ENCODE results near the gene PTPA.
"Not testable (repeated sequence)": the region's sequence is repeated elsewhere in the genome, so short reads cannot be mapped to it uniquely, and the experiment has no call there.

PTPA gene

DNA sequence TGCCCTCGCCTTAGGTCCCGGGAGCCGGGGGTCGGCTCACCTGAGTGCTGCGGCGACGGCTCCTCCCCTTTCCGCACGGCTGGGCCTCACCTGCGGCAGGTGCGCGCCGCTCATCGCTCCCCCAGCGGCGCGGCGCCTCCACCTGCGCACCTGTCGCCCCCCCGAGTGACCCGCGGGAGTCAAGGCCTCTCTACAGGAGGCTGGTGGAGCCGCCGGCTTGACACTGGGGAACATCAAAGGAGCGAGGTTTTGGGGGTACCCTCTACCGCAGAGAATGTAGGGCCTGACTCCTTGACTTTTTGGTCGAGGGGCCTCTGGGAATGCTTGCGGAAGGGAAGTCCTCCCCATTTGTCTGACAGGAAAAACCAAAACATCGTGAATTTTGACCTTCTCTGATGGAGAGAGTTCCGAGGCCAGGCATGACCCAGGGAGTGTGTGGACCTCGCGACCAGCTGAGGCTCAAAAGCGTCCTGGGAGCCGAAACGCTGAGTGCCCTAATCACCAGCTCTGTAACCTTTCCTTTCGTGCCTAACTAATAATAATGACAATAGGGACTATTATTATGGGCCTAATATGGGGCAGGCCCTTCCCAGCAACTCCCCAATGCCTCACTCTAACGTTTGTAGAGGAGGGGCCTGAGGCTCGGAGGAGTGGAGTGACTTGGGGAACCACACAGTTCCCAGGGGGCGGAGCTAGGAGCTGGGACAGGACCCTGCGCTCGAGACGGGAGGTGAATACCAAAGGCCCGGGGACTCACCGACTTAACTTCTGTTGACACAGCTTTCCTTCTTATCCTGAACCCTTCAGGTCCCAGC is 67.6 kb downstream of the PTPA start:
- no peak for DNase-seq

DNA sequence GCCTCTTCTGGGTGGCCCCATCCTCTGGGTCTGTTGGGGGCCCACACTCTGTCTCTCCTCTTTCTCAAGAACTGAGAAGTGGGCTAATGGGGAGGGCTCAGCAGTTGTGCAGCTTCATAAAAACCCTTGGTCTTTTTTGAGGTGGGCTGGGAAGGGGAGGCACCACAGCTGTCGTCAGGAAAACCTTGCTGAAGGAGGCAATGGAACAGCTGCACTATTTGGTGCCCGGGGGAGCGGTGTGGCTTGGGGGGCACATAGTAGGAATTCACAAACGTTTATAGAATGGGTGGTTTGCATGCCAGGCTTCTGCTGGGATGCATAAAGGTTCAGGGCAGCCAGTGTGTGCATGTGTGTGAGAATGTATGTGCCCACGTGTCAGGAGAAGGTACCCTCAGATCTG is 70.0 kb downstream of the PTPA start:
- DNase-seq = no peak

DNA sequence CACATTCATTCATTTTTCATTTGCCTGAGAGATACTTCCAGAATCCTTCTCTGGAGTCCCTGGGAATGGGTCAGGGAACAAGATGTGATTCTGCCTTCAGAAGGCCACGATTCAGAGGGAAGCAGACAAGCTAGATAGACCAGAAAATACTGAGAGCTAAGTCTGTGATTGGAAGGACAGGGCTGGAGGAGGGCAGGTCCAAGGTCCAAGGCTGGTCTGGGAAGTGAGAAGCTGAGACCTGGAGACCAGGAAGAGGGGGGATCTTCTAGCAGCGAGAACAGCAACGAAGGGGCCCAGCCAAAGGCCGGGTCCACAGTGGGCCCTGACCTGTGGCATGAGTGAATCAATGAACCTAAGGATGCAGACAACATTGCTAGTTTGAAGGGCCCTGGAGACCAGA is 70.9 kb downstream of the PTPA start:
- DNase-seq = no peak

DNA sequence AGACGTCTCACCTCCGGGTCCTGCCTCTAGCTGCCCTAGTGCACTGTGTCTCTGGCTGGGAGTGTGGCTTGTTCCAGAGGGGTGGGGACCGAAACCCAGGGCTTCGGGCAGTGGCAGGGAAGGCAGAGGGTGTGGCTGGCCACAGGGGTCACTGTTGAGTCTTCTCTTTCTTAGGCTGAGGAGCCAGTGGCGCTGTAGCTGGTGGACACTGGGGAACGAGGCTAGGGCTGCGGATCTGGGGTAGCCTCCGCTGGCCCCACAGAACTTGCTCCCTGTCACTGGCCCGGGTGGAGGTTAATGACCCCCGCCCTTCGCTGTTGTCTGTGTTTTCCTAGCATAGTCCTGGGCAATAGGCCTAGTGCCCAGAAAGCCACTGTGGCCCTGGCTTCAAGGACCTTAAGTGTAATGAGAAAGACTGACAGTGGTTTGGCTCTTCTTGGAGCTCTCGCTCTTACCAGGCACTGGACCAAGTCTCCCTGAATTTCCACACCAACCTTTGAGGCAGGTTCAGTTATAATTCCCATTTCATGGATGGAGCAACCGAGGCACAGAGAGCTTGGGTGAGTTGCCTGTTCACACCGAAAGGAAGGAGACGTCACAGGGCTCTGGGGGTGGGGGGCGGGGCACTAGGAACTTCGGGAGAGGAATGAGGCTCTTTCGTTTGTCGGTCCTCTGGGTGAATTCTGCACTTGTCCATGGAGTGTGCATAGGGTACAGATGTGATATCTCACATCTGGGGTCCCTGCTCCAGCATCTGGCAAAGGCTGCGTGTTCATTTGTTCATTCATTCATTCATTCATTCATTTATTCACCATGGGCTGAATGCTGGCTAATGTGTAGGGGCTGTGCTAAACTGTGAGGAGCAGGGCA is 71.6 kb downstream of the PTPA start:
- DNase-seq = peak in 1 of 2 experiments; percentile 16

DNA sequence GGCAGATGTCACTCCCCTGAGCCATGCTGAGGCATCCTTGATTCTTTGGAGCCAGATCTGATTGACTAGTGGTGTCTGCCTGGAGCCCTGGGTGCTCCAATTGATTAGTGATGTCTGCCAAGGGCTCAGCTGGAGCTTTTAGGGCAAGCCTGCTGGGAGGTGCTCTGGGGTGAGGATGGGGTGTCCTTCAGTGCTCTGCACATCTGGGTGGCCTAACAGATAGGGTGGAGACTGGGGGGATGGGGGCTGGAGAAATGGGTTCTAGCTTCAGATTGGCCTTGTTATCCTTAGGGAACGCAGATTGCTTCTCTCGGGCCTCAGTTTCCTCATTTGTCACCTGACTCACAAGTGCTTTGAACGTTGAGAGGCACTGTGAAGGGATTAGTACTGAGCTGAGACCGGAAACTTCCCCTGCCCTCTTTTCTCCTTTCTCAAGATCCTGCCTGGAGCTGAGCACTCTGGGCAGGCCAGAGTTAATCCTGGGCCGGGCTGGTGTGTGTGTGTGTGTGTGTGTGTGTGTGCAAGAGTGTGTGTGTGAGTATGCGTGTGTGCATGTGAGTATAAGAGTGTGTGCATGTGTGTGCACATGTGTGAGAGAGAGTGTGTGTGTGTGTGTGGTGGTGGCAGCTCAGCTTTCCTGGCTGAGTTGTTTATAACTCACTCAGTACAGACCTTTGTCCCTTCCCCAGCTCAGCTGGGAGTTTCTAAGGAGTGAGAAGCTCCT is 72.4 kb downstream of the PTPA start:
- no peak for DNase-seq

DNA sequence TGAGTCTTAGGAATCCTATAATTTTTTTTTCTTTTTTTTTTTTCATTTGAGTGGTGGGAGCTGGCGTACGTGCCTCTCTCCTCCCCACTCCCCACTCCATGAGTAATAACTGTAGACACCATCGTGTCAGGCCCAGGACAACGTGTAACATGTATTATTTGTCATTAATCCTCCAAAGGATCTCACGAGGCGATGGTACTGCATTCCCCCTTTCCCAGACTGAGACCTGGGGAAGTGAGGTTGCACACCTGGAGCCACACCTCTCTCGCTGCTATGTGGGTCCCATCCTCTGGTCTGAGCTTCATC is 73.0 kb downstream of the PTPA start:
- no peak for DNase-seq

DNA sequence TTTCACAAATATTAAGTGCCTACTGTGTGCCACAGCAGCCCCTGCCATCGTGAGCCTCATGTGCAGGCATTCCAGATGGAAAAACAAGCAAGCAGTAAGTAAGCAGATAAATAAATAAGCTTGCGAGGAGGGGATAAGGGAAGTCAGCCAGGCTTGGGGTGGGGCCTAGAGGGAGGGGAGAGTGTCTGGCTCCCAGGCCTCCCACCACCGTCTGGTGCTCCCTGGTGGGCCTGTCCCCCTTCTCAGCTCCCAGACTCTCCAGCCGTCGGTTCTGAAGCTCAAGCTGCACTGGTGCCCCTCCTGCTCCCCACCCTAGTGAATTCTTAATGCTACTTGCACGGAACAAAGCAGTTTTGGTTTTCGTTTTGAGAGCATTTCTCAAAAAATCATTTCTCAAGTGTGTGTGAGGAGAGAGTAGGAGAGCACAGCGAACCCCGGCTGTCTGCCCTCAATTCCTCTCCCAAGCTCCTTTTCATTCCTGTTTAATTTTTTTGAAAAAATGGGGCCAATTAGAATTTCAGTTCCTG is 73.4 kb downstream of the PTPA start:
- no peak for DNase-seq

DNA sequence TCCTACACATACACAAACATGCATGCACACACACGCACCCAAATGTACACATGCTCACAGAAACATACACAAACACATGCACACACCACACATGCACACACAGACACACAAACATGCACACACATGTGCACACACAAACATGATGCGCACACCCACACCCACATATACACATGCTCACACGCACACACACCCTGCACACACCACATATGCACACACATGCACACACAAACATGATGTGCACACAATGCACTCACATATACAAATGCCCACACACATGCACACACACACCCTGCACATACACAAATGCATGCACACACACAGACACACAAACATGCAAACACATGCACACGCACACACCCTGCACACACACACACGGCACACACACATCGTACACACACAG is 74.2 kb downstream of the PTPA start:
- DNase-seq = no peak

DNA sequence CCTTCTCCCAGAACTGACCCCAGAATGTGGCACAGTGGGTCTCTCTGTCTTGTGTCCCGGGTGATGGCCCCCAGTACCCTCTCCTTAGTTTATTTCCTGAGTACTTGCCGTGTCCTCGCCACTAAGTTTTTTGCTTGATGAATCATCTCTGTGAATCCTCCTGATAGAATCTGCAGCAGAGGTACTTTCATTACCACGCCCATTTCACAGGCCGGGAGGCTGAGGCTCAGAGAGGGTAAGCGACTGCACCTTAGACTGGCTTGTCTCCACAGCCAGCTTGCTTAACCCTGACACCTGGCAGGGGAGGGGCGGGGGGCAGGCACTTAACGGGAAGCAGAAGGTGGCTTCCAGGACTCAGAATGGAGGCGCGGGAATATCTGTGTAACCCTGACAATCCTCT is 74.8 kb downstream of the PTPA start:
- no peak for DNase-seq

DNA sequence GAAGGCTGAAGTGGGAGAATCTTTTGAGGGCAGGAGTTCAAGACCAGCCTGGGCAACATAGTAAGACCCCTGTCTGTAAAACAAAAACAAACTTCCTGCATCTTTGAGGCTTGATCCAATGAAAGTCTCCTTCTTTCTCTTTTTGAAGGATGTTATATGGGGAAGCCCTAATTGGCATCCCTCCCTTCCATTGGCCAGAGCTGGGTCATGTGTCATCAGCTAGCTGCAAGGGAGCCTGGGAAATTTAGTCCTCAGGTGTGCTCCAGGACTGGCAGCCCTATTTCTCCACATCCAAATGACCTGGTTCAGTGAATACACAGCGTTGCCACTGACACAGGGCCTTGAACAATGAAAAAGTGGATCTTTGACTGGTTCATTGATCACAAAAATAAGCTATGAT is 75.8 kb downstream of the PTPA start:
- DNase-seq = no peak

DNA sequence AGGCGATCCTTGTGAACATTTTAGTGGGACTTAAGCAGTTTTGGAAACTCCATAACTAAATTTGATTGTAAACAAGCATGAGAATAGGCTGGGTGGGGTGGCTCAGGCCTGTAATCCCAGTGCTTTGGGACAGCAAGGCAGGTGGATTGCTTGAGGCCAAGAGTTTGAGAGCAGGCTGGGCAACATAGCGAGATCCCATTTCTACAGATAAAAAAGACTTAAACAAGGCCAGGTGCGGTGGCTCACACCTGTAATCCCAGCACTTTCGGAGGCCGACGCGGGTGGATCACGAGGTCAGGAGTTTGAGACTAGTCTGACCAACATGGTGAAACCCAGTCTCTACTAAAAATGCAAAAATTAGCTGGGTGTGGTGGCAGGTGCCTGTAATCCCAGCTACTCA is 78.8 kb downstream of the PTPA start:
- not testable (repeated sequence) for DNase-seq

DNA sequence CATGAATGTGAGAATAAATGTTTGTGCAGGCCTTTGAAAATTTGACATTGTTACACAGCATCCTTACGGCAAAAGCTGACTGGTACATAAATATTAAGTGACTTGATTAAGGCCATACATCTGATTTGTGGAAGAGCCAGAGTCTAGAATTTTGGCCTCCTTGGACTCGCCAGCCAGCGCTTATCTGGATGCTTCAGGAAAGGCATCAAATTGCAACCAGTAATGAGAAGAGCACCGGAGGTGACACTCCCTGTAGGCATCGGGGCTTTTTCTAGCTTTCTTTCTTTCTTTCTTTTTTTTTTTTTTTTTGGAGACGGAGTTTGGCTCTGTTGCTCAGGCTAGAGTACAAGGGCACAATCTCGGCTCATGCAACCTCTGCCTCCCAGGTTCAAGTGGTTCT is 80.0 kb downstream of the PTPA start:
- no peak for DNase-seq

DNA sequence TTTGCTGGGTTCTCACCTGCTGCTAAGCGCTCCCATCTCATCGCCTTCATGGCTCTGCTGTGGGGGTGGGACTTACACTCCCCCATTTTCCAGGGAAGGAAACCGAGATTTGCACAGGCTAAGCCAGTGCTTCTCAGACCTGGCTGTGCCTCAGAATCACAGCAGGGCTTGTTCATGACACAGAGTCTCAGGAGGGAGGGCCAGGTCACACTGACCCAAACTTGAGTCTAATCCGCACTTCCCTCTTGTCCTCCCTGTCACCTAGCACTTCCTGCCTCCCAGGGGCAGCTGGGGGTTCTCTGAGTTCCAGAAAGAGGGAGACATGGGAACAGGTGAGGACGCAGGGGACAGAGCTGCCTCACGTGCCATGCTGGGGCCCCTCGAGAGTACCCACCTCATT is 82.4 kb downstream of the PTPA start:
- no peak for DNase-seq

DNA sequence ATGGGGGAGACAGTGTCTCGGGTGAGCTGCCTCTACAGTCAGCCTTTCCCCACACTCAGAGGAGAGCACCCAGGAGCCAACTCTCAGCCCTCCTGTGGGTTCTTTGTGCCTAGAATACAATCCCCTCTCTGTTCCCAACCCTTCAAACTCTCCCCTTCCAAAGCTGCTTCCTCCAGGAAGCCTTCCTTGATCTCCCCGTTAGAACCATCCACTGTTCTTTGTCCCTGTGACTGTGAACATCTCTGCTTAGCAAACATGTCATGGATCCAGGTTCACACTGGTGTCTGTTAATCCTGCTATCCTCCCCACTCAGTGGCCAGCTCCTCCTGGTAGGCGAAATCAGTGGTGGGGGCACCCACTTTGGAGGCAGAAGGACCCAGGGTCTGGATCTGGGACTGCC is 83.0 kb downstream of the PTPA start:
- no peak for DNase-seq

DNA sequence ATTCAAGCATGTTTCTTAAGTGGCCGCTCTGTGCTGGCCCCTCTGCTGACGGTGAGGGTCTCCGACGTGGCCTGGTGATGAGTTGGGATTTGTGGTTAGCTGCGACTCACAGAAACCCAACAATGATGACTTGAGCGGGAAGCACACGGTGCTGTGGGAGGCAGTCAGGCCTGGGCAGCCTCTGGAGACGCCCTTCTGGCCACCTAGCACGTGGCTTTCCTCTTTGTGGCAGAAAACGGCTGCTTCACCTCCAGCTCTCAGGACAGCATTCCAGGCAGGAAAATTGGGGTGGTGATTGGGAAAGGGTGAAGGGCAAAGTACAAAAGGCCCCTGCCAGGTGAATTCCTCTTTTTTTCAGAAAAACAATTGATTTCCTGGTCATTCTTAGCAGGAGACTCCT is 84.4 kb downstream of the PTPA start:
- DNase-seq = no peak

DNA sequence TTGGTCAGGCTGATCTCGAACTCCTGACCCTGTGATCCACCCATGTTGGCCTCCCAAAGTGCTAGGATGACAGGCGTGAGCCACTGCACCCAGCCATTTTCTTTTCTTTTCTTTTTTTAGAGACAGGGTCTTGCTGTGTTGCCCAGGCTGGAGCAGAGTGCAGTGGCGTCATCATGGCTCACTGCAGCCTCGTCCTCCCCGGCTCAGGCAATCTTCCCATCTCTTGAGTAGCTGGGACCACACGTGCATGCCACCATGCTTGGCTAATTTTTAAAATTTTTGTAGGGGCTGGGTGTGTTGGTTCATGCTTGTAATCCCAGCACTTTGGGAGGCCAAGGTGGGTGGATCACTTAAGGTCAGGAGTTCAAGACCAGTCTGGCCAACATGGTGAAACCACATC is 85.8 kb downstream of the PTPA start:
- DNase-seq = not testable (repeated sequence)

DNA sequence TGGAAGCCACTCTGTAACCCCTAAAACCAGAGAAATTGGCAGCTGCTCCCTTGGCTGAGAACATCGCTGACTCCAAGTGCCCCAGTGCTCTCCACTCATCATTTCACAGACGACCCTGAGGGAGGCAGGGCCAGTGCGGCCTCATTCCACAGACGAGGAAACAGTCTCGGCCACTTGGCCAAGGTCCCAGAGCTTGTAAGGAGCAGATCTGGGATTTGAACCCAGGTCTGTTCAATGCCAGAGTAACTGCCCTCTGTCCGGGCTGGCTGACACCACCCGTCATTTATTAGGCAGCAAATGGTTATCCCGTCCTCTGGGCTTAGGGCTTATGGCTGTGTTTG is 86.7 kb downstream of the PTPA start:
- DNase-seq = no peak
